NCI-H128 (cell line): ENCODE data around the gene C17orf50.

ENCODE experiments used
- DNase-seq: peaks from one replicate; lab custom pipeline; 2025; ENCODE audit not compliant: unreplicated experiment; lab: John Stamatoyannopoulos, UW

The C17orf50 gene

GRCh38 chr17:35760587-35760986 lies at the start of gene C17orf50:
Gene C17orf50, plus strand, starts transcription at chr17:35760887. Its CDS starts 55 bp downstream, at chr17:35760942.
- no peak for DNase-seq

GRCh38 chr17:35710950-35711349 lies 49.7 kb upstream of the C17orf50 start:
- no peak for DNase-seq

- no peak for DNase-seq
Observed at GRCh38 chr17:35713069-35713728, 47.5 kb upstream of the C17orf50 start.

GRCh38 chr17:35714988-35715387 lies 45.7 kb upstream of the C17orf50 start:
- no peak for DNase-seq

- no peak for DNase-seq
Observed at GRCh38 chr17:35715416-35715815, 45.3 kb upstream of the C17orf50 start.

- no peak for DNase-seq
Observed at GRCh38 chr17:35716173-35716572, 44.5 kb upstream of the C17orf50 start.

GRCh38 chr17:35716897-35717465 lies 43.7 kb upstream of the C17orf50 start:
- no peak for DNase-seq

GRCh38 chr17:35717475-35717874 lies 43.2 kb upstream of the C17orf50 start:
- no peak for DNase-seq

- DNase-seq: no peak
Observed at GRCh38 chr17:35723735-35724134, 37.0 kb upstream of the C17orf50 start.

GRCh38 chr17:35725058-35725457 lies 35.6 kb upstream of the C17orf50 start:
- DNase-seq: no peak

- no peak for DNase-seq
Observed at GRCh38 chr17:35725802-35726126, 34.9 kb upstream of the C17orf50 start.

GRCh38 chr17:35726127-35726952 lies 34.3 kb upstream of the C17orf50 start:
- no peak for DNase-seq

GRCh38 chr17:35726953-35727460 lies 33.7 kb upstream of the C17orf50 start:
- no peak for DNase-seq

- no peak for DNase-seq
Observed at GRCh38 chr17:35727635-35728034, 33.1 kb upstream of the C17orf50 start.

- no peak for DNase-seq
Observed at GRCh38 chr17:35728551-35728950, 32.1 kb upstream of the C17orf50 start.

- no peak for DNase-seq
Observed at GRCh38 chr17:35729405-35729833, 31.3 kb upstream of the C17orf50 start.

GRCh38 chr17:35730400-35731005 lies 30.2 kb upstream of the C17orf50 start:
- DNase-seq: no peak

- no peak for DNase-seq
Observed at GRCh38 chr17:35731239-35731916, 29.3 kb upstream of the C17orf50 start, which contains the start of gene RASL10B. Gene RASL10B, plus strand, starts transcription at chr17:35731639. Its CDS starts 3,546 bp downstream, at chr17:35735185.

- no peak for DNase-seq
Observed at GRCh38 chr17:35731917-35732805, 28.5 kb upstream of the C17orf50 start.

- no peak for DNase-seq
Observed at GRCh38 chr17:35732806-35733136, 27.9 kb upstream of the C17orf50 start.
